Vagina (tissue), 2 donors: ENCODE data around the gene KAZN. TPM values are rescaled to one million over a fixed set of nuclear protein-coding genes. Genes with fewer than 3 reads are reported as not detected.

Experiments used
- DNase-seq, 2 donors: peaks; one replicate each; pipeline ENCODE4 v3.0.0-alpha.2; 2017; ENCODE audit errors: extremely low spot score in 2 of 2
- H3K27ac ChIP-seq: fragments of 200-600 bp; sonication (generic); one replicate; pipeline ENCODE4 v1.5.1; 2019
- H3K27me3 ChIP-seq: fragments of 200-600 bp; sonication (generic); one replicate; pipeline ENCODE4 v1.5.1; 2019
- H3K36me3 ChIP-seq, 2 donors: fragments of 200-600 bp; sonication (generic); one replicate each; pipeline ENCODE4 v1.5.1; 2017 to 2019
- H3K4me1 ChIP-seq: fragments of 200-600 bp; sonication (generic); one replicate; pipeline ENCODE4 v1.5.1; 2019
- H3K4me3 ChIP-seq, 2 donors: fragments of 200-600 bp; sonication (generic); 1 replicate in 1 of 2; 2 replicates in 1 of 2; pipeline ENCODE4 v1.5.1; 2016 to 2019
- H3K9me3 ChIP-seq: fragments of 200-600 bp; sonication (generic); one replicate; pipeline ENCODE4 v1.5.1; 2019
- POLR2A ChIP-seq, 2 donors: fragments of 450-650 bp; IDR thresholded peaks; one replicate each; pipeline ENCODE4 v1.6.1; 2017; ENCODE audit warnings: antibody characterized with exemption in 2 of 2, mild to moderate bottlenecking in 2 of 2, moderate library complexity in 2 of 2
- POLR2AphosphoS5 ChIP-seq, 2 donors: sonication (generic); formaldehyde crosslinking; IDR thresholded peaks; one replicate each; pipeline ENCODE4 v1.9.0; 2017; ENCODE audit warnings: antibody characterized with exemption in 2 of 2, mild to moderate bottlenecking in 2 of 2, low read depth in 1 of 2; ENCODE audit not compliant: insufficient read depth in 1 of 2
- intact Hi-C: fragments of 100-400 bp; cut with DNase I; formaldehyde crosslinking; loops from one replicate; pipeline ENCODE4 v1.15.1; 2023
- total RNA-seq: library from RNA; depleted of rRNA; stranded (reverse); fragments of >200 nt; gene quantifications from one replicate; pipeline ENCODE4 v1.2.3, GENCODE V29; 2016
- TF ChIP-seq, protein P1 (sequence below), 3 experiments: fragments of 450-650 bp in 2 of 3; fragments of 200-600 bp in 1 of 3; sonication (generic) in 1 of 3; IDR thresholded peaks; one replicate each; pipeline ENCODE4 v1.5.1; 2017 to 2019; ENCODE audit warnings: antibody characterized with exemption in 3 of 3, mild to moderate bottlenecking in 2 of 3, moderate library complexity in 2 of 3

KAZN gene
- total RNA-seq, 1 donor from 2014 or later, result 29.5 TPM

DNA sequence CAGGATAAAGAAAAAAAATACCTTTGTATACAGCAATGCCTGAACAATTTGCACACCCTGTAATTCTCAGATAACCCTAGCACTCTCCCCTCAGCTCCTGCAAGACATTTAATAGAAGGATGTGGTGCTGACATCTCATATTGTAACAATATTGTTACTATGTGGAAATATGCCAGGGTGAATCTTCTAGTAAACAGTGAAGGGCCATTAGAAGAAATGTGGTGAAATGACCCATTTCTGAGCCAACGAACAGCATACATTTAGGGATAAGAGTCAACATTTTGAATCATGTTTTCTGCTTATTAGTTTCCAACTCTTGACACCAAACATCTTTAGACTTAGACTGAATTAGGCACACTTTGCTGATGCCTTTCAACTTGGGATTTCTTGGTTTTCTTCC, 188.2 kb downstream of the KAZN start:
- Histone ChIP-seq H3K36me3 (no peaks in the 10 kb centered on the region), H3K4me3 (no peak overlapping the region), H3K27ac (no peak overlapping the region), H3K4me1 (no peaks in the 10 kb centered on the region), H3K9me3 (no peaks in the 10 kb centered on the region), H3K27me3 (no peaks in the 10 kb centered on the region)
- intact Hi-C loops, result no loop called here
- DNase-seq, result no peak
- no peak for TF ChIP-seq POLR2A (IDR thresholded peaks at IDR 0.05)
- TF ChIP-seq, protein P1, sequence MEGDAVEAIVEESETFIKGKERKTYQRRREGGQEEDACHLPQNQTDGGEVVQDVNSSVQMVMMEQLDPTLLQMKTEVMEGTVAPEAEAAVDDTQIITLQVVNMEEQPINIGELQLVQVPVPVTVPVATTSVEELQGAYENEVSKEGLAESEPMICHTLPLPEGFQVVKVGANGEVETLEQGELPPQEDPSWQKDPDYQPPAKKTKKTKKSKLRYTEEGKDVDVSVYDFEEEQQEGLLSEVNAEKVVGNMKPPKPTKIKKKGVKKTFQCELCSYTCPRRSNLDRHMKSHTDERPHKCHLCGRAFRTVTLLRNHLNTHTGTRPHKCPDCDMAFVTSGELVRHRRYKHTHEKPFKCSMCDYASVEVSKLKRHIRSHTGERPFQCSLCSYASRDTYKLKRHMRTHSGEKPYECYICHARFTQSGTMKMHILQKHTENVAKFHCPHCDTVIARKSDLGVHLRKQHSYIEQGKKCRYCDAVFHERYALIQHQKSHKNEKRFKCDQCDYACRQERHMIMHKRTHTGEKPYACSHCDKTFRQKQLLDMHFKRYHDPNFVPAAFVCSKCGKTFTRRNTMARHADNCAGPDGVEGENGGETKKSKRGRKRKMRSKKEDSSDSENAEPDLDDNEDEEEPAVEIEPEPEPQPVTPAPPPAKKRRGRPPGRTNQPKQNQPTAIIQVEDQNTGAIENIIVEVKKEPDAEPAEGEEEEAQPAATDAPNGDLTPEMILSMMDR (IDR thresholded peaks at IDR 0.05), result no peak
- no peak for TF ChIP-seq POLR2AphosphoS5 (IDR thresholded peaks at IDR 0.05; ENCODE audit: insufficient read depth in 1 of 2, low read depth in 1 of 2)

DNA sequence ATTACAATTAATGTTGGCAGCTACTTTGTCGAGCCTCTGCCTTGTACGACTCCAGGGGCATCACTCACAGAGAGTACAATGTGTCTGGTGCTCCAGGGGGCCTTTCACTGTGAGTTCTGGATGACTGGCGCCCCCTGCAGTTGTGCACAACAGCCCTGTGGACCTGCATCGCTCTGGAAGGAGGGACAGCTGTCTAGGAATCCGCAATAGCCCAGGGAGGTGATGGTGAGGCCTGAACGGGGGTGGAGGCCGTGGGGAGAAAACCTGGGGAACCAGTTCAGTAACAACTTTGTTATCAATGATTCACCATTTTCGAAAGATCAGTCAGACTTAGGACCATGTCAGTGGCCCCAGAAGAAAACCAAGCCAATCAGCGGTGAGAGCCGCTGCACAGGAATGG, 189.1 kb downstream of the KAZN start:
- Histone ChIP-seq H3K4me3 (no peak overlapping the region), H3K4me1 (no peaks in the 10 kb centered on the region), H3K27me3 (no peaks in the 10 kb centered on the region), H3K27ac (no peak overlapping the region), H3K9me3 (no peaks in the 10 kb centered on the region), H3K36me3 (no peaks in the 10 kb centered on the region)
- no peak for DNase-seq
- TF ChIP-seq POLR2AphosphoS5 (IDR thresholded peaks at IDR 0.05; ENCODE audit: insufficient read depth in 1 of 2, low read depth in 1 of 2), result no peak
- TF ChIP-seq, protein P1 (IDR thresholded peaks at IDR 0.05), result no peak
- intact Hi-C loops, result no loop called here

DNA sequence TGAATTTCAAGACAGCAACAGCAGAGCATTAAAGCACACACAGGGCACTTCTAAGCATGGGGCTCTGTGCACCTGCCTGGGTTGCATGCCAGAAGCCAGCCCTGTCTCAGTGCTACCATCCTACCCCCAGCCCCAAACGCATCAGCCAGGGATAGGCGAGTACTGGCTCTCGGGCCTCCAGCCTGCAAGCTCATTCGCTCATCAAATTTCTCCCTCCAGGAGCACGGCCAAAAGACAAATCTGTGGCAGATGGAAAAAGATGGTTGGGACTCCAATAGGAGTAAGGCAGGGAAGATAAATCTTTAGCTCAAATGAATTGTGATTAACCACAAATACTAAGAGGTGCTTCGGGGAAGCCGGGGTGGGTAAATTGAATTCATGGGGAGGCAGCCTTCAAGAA, 189.6 kb downstream of the KAZN start:
- Histone ChIP-seq H3K9me3 (no peaks in the 10 kb centered on the region), H3K4me3 (no peak overlapping the region), H3K4me1 (no peaks in the 10 kb centered on the region), H3K36me3 (no peaks in the 10 kb centered on the region), H3K27me3 (no peaks in the 10 kb centered on the region), H3K27ac (no peak overlapping the region)
- DNase-seq, result no peak
- no peak for TF ChIP-seq POLR2A (IDR thresholded peaks at IDR 0.05)
- no peak for TF ChIP-seq POLR2AphosphoS5 (IDR thresholded peaks at IDR 0.05; ENCODE audit: insufficient read depth in 1 of 2, low read depth in 1 of 2)
- TF ChIP-seq, protein P1 (IDR thresholded peaks at IDR 0.05), result no peak
- intact Hi-C loops, result no loop called here

DNA sequence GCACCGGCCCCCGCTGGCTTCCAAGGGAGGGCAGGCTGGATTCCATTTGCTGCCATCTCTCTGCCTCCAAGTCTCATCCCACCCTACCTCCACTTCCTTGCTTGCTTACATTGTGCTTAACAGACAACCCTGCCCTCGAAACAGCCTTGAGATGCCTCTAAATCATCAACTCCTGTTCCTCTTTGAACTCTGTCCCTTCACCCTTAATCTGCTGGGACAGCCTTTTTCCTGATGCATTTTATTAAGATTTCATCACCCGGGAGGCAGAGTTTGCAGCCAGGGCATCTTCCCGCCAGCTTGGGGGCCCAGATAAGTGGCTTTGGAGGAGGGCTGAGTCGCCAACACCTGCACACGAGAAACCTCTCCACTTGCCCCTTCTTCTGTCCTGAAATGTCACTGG, 192.5 kb downstream of the KAZN start:
- no peak overlapping the region for H3K4me3 ChIP-seq
- intact Hi-C loops, result loop anchor here (10.0 kb wide), 1 partner anchor 254 kb away; no protein-coding TSS in a partner anchor
- H3K27me3 ChIP-seq, result no peaks in the 10 kb centered on the region
- no peak for TF ChIP-seq POLR2A (IDR thresholded peaks at IDR 0.05)
- TF ChIP-seq POLR2AphosphoS5 (IDR thresholded peaks at IDR 0.05; ENCODE audit: insufficient read depth in 1 of 2, low read depth in 1 of 2), result no peak
- TF ChIP-seq, protein P1 (IDR thresholded peaks at IDR 0.05), result no peak
- H3K36me3 ChIP-seq, result no peaks in the 10 kb centered on the region
- H3K27ac ChIP-seq, result no peak overlapping the region
- no peak for DNase-seq
- no peaks in the 10 kb centered on the region for H3K4me1 ChIP-seq
- H3K9me3 ChIP-seq, result no peaks in the 10 kb centered on the region

DNA sequence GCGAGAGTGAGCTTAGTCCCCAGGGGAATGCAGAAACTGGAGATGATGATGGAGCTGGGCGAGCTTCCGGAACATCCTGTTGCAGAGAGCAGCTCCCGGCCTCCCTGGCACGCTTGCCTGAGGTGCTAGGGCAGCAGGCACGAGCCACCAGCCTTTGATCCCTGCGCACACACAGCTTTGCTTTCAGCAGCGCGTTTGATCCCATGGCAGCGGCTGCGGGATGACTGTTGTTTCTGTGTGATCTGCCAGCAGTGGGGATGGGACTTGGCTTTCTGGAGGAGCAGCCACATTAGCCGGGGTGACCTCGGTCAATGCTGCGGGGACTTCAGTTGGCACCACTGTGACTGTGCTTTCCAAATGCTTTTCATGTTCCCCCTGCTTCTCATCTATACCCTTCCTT, 193.2 kb downstream of the KAZN start:
- Histone ChIP-seq H3K4me1 (no peaks in the 10 kb centered on the region), H3K27me3 (no peaks in the 10 kb centered on the region), H3K4me3 (no peak overlapping the region), H3K27ac (no peak overlapping the region), H3K36me3 (no peaks in the 10 kb centered on the region), H3K9me3 (no peaks in the 10 kb centered on the region)
- TF ChIP-seq, protein P1 (IDR thresholded peaks at IDR 0.05), result no peak
- DNase-seq, result no peak
- intact Hi-C loops, result loop anchor here (10.0 kb wide), 1 partner anchor 253 kb away; no protein-coding TSS in a partner anchor
